Posterior cingulate gyrus (tissue), 11 donors: ENCODE results near the gene EGLN2.

ENCODE experiments used
- DNase-seq, 10 donors: peaks; one replicate each; pipeline versions ENCODE4 v3.0.0 to v3.0.0-alpha.2; 2020 to 2021; ENCODE audit warnings: mixed read lengths in 3 of 10
- intact Hi-C: fragments of 100-400 bp; cut with DNase I; formaldehyde crosslinking; loops from one replicate; pipeline ENCODE4 v1.15.1; 2023

The EGLN2 gene

DNA sequence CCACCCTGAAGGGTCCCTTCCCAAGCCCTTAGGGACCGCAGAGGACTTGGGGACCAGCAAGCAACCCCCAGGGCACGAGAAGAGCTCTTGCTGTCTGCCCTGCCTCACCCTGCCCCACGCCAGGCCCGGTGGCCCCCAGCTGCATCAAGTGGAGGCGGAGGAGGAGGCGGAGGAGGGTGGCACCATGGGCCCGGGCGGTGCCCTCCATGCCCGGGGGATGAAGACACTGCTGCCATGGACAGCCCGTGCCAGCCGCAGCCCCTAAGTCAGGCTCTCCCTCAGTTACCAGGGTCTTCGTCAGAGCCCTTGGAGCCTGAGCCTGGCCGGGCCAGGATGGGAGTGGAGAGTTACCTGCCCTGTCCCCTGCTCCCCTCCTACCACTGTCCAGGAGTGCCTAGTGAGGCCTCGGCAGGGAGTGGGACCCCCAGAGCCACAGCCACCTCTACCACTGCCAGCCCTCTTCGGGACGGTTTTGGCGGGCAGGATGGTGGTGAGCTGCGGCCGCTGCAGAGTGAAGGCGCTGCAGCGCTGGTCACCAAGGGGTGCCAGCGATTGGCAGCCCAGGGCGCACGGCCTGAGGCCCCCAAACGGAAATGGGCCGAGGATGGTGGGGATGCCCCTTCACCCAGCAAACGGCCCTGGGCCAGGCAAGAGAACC lies 1.5 kb downstream of the EGLN2 start:
- peak in 1 of 10 donors; percentile 76 for DNase-seq
- intact Hi-C loops, result loop anchor here (10.0 kb wide), 1 partner anchor 86 kb away; the partner anchor contains the start of genes COQ8B and ITPKC

DNA sequence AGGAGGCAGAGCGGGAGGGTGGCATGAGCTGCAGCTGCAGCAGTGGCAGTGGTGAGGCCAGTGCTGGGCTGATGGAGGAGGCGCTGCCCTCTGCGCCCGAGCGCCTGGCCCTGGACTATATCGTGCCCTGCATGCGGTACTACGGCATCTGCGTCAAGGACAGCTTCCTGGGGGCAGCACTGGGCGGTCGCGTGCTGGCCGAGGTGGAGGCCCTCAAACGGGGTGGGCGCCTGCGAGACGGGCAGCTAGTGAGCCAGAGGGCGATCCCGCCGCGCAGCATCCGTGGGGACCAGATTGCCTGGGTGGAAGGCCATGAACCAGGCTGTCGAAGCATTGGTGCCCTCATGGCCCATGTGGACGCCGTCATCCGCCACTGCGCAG lies 2.0 kb downstream of the EGLN2 start:
- DNase-seq, result peak in 1 of 10 donors; percentile 86

DNA sequence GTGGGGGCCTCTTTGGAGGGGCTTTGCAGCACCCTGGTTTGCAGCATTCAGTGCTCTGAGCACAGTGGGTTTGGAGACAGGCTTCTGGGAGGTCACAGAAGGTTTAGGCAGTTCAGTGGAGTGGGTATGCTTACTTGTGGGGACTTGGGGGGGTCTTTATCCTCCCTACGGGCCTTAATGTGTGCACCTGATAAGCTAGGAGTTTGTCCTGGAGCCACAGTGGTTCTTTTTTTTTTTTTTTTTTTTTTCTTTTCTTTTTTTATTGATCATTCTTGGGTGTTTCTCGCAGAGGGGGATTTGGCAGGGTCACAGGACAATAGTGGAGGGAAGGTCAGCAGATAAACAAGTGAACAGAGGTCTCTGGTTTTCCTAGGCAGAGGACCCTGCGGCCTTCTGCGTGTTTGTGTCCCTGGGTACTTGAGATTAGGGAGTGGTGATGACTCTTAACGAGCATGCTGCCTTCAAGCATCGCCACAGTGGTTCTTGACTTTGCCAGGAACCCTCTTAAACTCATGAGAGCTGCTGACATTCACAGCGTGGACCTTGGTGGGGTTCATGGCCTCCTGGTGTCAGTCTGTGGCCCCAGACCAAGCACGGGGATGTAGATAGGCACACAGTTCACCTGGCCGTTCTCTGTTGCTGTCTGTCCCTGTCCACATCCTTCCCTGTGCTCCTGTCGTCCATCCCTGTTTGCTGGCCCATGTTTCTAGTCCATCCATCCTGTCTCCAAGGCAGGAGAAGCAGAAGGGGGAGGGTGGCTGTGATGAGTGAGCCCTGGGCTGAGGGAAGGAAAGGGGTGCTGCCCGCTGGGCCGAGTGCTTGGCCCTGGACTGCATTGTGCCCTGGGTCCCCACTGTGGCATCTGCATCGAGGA lies 2.7 kb downstream of the EGLN2 start:
- DNase-seq, result no peak
- intact Hi-C loops, result loop anchor here (10.0 kb wide), 1 partner anchor 87 kb away; the partner anchor contains the start of genes COQ8B and ITPKC

More for the DNA sequence above, 2.0 kb downstream of the EGLN2 start:
- intact Hi-C loops, result loop anchor here (10.0 kb wide), 1 partner anchor 86 kb away; the partner anchor contains the start of genes COQ8B and ITPKC

DNA sequence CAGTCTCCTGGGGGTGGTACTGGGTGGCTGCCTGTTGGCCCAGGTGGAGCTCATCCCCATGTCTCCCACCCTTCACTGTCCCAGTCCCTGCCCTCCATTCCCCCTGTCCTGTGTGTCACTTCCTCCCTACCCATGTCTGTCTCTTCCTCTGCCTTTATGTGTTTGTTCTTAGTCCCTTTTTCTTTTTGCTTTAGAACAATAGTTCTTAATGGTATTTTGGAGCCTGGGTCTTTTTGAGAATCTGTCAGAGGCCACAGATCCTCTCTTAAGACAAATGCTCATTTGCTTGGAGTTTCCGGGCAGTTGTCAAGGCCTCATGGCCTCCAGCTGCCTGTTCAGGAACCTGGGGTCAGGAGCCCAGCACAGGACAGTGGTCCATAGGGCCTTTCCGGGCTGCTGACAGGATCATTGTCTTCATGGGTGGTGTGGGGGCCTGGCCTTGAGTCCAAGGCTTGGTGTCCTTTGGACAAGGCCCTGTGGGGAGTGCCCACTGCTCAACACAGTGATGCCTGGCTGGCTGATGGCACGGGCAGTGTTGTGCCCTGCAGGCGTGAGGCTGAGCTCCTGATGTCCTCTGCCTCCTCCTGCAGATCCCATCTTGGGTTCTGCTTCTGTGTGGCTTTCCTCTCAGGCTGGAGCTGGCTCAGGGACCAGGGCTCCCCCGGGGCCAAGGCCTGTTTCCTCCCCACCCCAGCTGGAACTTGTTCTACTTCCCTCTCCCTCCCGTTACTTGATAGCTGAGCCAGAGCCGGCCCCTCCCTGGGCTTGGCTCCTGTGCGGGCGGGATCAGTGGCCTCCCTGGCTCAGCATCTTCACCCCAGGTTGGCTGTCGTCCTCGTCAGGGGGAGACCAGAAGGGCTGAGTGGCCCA lies 3.5 kb downstream of the EGLN2 start:
- intact Hi-C loops, result loop anchor here (10.0 kb wide), 1 partner anchor 88 kb away; the partner anchor contains the start of genes COQ8B and ITPKC

DNA sequence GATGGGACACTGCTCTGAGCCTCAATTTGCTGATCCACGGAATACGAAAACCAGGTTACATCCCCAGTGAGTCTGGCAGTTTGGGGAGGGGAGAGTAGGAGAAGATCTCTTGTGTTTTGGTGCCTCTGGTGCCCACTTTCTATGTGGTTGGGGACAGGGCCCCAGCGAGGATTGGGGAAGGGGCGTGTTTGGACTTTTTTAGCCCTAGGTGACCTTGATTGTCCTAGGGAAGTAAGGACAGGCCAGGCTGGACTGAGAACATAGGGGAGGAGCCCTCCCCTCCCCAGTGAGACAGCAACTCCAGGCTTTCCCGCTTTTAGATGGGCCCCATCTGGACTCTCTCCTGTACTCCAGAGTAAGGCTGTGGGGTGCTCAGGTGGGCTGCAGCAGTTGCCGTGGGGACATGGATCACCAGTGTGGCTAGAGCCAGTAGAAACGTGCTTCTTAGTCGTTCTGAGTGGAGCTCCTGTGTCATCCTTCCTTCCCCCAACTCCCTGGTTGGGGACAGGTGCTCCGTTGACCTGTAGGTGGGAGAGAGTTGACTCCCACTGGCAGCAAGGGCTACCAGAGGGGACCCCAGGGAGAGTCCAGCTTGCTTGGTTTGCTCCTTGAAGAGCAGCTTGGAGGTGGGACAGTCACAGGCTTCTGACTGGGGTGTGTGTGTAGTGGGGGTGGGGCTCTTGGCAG lies 4.3 kb downstream of the EGLN2 start:
- intact Hi-C loops, result loop anchor here (10.0 kb wide), 1 partner anchor 89 kb away; the partner anchor contains the start of genes COQ8B and ITPKC
- DNase-seq, result no peak

More for the DNA sequence above, 3.5 kb downstream of the EGLN2 start:
- no peak for DNase-seq

DNA sequence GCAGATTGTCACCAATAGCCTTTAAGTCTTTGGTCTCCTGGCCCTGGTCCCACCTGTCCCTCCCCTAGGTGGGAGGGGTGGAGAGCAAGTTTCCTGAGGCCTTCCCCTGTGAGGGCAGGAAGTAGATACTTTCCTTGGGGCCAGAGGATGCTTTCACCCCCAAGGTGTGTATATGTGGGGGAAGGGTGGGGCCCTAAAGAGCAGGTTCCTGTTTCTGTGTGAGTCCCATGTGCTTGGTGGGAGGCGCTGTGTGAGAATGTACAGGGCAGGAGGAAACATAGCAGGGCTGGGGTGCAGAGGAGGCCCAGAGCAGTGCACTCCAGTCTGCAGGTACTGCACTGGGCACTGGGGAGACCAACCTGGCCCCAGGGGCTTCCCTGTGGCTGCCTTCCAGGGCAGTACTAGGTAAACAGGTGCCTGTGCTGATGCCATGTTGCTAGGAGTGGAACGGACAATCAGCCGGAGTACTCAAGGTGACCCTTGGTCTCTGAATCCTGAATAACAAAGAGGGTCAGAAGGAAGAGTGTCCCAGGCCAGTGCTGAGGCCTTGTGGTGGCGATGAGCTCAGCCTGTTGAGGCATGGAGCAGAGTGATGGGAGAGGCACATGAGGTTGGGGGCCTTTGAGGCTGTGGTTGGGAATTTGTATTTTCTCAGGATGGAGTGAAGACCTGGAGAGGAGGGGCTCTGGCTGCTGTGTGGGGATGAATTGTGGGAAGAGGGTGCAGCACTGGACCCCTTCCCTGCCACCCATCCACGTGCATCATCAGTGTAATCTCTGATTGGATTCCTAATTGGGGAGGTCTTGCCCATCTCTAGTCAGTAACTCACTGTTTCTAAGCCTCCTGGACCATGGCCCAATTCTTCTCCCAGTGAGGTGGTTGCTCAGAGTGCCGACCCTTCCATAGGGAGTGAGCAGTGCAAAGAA lies 5.1 kb downstream of the EGLN2 start:
- DNase-seq, result no peak
- intact Hi-C loops, result loop anchor here (10.0 kb wide), 1 partner anchor 89 kb away; the partner anchor contains the start of genes COQ8B and ITPKC

DNA sequence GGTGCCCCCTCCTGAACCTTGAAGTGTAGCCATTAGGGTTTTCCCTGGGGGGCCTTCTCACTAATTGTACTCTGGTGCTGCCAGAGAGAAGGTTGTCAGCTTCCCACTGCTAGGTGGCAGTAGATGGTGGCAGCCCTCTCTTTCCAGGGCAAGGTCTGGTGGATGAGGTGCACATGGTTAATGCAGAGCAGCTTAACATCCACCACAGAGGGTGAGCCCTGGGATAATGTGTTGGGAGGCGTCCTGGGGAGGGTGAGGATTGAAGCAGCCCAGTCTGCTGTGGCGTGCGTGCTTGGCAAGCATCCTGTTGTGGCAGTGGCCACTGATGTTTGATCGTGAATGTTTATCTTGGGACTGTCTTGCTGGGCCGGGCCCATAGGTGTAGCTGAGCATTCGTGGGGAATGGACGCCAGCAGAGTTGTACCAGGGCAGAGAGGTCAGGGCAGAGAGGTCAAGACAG lies 5.8 kb downstream of the EGLN2 start:
- intact Hi-C loops, result loop anchor here (5.0 to 10.0 kb wide), 2 partner anchors 90 to 143 kb away; partner anchors contain the start of genes COQ8B and ITPKC
- DNase-seq, result peak in 1 of 10 donors; percentile 91

DNA sequence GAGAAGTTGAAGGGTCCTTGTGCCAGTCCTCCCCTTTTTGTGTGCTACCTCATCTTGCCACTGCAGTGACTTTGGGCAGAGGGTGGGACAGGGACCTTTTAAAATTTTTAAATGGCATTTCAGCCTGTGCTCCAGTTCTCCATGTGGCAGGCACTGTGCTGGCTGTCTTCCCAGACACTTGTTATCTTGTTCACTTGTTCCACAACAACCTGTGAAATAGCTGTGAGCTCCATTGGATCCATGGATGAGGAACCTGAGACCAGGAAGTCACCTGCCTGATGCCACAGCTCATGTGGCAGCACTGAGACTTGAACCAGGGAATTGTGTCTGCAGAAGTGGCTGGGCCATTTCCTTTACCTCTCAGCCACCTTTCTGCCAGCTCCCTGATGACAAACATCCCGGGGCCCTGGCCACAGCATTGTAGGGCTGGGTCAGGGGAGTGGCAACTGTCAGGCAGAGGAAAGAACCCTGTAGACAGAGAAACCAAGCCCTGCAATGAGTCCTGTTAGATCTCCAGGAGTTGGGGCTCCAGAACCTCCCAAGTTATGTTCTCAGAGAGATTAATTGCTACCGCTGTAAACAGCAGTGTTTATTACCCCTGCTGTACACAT lies 6.4 kb downstream of the EGLN2 start:
- intact Hi-C loops, result loop anchor here (5.0 to 10.0 kb wide), 2 partner anchors 91 to 143 kb away; partner anchors contain the start of genes COQ8B and ITPKC

DNA sequence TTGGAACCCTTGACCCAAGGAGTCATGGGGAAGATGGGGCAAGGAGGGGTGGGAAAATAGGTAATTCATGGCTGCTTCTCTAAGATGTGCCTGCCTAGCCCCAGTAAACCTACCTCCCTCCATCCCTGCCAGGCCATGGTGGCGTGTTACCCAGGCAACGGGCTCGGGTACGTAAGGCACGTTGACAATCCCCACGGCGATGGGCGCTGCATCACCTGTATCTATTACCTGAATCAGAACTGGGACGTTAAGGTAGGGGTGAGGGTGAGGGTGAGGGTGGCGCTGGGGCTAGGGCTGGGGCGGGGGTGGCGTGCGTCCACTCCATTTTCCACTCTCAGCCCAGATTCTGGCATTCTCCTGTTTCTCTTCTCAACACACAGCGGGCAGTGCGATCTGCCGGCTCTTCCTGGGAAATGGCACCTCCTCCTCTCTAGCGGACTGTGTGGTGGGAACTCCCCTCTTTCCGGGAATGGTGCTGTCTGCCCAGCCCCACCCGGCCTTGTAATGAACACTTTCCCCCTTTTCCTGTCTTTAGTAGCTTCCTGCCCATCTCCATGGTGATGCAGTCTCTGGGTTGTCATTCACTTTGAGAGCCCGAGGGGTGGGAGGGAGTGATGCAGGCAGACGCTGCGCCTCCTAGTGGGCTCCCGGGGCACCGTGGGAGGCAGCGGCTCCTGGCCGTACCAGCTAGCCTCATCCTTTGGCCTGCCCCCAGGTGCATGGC lies 7.6 kb downstream of the EGLN2 start:
- intact Hi-C loops, result loop anchor here (5.0 to 10.0 kb wide), 2 partner anchors 92 to 144 kb away; partner anchors contain the start of genes COQ8B and ITPKC

More for the DNA sequence above, 6.4 kb downstream of the EGLN2 start:
- no peak for DNase-seq

DNA sequence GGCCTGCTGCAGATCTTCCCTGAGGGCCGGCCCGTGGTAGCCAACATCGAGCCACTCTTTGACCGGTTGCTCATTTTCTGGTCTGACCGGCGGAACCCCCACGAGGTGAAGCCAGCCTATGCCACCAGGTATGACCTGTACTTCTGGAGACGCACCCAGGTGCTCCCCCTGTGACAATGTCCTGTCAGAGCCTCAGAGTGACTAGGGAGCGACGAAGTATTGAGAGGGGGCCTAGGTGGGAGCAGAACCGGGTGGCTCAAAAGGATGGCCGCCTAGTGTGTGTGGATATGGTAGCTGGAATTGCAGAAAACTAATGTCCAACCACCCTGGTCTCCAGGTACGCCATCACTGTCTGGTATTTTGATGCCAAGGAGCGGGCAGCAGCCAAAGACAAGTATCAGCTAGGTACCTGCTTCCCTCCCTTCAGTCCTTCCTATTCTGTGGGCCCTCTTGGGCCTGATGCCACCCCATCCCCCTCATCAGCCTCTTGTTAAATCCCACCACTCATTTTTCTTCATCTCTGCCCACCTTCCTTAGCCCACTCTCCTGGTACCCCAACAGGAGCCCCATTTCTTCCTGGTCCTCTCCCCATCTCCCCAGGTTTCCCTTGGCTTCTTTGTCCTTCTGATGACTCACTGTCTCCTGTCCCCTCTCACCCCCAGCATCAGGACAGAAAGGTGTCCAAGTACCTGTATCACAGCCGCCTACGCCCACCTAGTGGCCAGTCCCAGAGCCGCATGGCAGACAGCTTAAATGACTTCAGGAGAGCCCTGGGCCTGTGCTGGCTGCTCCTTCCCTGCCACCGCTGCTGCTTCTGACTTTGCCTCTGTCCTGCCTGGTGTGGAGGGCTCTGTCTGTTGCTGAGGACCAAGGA lies 8.4 kb downstream of the EGLN2 start:
- peak in 3 of 10 donors; percentile 38 to 80 (median 59) for DNase-seq
- intact Hi-C loops, result loop anchor here (5.0 to 10.0 kb wide), 2 partner anchors 93 to 145 kb away; partner anchors contain the start of genes COQ8B and ITPKC

More for the DNA sequence above, 7.6 kb downstream of the EGLN2 start:
- peak; percentile 80 to 99 (median 90) for DNase-seq

DNA sequence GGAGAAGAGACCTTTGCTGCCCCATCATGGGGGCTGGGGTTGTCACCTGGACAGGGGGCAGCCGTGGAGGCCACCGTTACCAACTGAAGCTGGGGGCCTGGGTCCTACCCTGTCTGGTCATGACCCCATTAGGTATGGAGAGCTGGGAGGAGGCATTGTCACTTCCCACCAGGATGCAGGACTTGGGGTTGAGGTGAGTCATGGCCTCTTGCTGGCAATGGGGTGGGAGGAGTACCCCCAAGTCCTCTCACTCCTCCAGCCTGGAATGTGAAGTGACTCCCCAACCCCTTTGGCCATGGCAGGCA lies 9.0 kb downstream of the EGLN2 start:
- DNase-seq, result peak in 1 of 10 donors; percentile 50
- intact Hi-C loops, result loop anchor here (5.0 to 10.0 kb wide), 2 partner anchors 93 to 146 kb away; partner anchors contain the start of genes COQ8B and ITPKC

DNA sequence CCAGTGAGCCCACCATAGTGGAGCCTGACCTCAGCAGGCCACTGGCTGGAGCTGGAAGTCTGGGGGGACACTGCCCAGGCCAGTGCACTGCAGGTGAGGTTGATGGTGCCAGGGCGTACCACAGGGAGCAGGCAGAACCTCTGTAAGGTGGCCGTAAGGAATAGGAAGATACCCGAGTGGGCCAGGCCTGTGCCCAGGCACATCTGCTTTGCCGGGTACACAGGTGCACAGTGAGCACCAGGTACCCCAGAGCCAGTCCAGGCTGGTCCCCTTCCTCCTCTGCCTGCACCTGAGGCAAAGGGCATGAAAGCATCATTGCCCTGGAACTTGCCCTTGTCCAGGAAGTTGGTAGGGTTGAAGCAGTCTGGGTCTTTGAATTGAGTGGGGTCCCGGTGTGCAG lies 9.5 kb downstream of the EGLN2 start:
- peak in 2 of 10 donors; percentile 59 to 69 for DNase-seq
- intact Hi-C loops, result loop anchor here (5.0 to 10.0 kb wide), 2 partner anchors 94 to 146 kb away; partner anchors contain the start of genes COQ8B and ITPKC

DNA sequence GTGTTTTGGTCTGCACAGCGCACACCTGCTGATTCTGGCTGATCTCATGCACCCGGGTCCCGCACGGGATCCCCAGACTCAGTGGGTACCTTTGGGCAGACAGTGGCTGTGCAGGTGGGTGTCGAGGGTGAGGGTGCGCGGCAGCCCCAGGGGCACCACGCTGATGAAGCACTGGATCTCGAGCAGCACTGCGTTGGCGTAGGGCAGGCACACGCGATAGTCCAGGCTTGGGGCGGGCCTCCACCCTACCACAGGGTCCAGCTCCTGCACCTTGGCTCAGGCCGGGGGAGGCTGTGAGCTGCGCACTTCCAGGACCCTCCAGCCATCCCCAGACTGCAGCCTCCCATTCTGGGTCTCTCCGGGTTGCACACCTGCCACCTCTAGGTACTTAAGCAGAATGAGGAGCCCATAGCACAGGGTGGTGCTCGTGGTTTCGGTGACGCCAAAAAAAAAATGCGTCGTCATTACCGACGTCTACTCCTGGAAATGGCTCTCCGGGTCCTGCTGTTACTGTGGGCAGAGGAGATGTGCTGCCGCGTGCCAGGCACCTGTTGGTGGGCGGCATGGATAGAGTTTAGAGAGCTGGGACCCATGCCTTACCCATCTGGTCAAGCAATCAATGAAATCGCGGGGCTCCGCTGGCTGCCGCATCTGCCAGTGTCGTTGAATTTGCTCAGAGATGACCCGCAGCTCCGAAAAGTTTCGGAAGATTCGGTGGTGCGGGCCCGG lies 10.5 kb downstream of the EGLN2 start:
- peak in 3 of 10 donors; percentile 68 to 83 (median 79) for DNase-seq
- intact Hi-C loops, result loop anchor here (5.0 to 10.0 kb wide), 2 partner anchors 95 to 147 kb away; partner anchors contain the start of genes COQ8B and ITPKC

DNA sequence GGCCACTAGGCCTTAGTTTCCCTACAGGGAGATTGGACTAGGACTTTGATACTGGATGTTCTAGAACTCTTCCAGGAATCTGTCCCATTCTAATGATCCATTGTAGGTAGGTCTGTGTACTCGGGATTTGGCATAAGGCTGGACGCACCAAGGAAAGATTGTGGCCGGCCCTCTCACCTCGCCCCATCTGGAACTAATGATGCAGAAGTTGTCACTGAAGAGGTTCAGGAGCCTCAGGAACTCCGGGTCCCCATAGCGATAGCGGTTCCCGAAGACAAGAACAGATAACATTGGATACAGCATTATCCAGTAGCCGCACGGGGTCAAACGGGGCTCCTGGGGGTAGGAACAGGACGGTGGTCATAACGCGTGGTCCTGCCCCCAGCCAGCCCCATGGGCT lies 11.2 kb downstream of the EGLN2 start:
- intact Hi-C loops, result no loop called here
- DNase-seq, result peak in 3 of 10 donors; percentile 16 to 64 (median 59)
